ENCODE measurements around the gene DEAF1.
"Not testable (repeated sequence)": the region's sequence is repeated elsewhere in the genome, so short reads cannot be mapped to it uniquely, and the experiment has no call there.

Gene DEAF1

GRCh38 chr11:699753-700152 is 4.7 kb upstream of the DEAF1 start:
- no peak for DNase-seq

DNA sequence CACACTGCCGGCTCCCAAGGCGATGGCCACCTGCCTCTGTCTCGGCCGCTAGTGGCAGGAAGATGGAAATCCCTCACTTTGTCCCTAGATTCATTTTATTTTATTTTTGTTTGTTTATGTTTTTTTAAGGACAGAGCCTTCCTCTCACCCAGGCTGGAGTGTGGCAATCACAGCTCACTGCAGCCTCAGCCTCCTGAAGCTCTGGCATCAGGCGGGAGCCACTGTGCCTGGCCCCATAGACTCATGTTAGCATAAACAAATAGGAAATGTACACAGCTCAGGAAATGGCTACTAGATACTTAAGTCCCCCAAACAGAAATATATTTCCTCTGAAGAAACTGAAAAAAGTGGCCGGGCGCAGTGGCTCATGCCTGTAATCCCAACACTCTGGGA is 4.1 kb upstream of the DEAF1 start:
- DNase-seq = no peak

DNA sequence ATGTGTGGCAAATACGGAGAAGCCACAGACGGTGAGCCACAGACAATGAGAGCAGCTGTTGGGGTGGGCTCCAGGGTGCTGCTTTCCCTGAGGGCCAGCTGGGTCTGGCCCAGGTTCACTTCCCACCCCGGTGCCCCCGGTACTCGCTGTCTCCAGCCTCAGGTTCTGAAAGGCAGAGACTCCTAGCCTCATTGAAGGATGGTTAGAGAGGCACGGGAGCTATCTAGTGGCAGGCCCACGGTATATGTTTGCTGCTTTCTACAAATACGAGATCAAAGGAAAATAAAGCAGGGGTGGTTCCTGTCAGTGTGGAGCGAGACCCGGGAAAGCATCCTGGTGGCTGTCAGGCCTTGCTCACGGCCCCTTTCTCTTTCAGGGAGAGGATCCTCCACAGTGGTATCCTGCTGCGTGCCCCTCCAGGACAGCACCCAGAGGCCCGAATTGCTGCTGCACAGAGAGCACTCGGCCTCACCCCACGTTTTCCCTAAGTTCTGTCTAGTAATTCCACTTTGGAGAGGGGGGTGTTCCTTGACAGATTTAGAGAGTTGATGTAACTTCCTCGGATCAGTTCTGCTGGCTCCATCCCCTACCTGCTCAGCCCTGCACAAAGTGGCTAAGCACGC is 3.6 kb upstream of the DEAF1 start:
- no peak for DNase-seq

- no peak for DNase-seq
Observed at GRCh38 chr11:697811-698311, 2.8 kb upstream of the DEAF1 start.

DNA sequence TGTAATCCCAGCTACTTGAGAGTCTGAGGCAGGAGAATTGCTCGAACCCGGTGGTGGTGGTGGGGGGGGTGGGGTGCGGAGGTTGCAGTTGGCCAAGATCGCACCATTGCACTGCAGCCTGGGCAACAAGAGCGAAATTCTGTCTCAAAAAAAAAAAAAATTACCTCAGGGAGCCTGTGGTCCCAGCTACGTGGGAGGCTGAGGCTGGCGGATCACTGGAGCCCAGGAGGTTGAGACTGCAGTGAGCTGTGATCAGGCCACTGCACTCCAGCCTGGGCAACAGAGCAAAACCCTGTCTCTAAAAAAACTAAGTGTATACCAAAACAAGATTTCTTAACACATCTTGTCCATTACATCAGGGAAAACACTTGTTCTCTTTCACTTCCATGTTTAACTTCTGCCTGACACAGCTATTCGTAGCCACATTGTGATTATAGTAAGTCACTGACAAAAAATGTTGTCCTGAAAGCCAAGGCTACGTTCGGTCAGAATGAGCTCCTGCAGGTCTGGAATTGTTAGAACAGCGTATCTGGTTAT is 2.0 kb upstream of the DEAF1 start:
- DNase-seq = no peak

- peak; percentile 96 for DNase-seq
Observed at GRCh38 chr11:695538-696248, 671 bp upstream of the DEAF1 start, which contains the start of gene TMEM80. Gene TMEM80, plus strand, starts transcription at chr11:695816. Its CDS starts 12 bp downstream, at chr11:695828.

DNA sequence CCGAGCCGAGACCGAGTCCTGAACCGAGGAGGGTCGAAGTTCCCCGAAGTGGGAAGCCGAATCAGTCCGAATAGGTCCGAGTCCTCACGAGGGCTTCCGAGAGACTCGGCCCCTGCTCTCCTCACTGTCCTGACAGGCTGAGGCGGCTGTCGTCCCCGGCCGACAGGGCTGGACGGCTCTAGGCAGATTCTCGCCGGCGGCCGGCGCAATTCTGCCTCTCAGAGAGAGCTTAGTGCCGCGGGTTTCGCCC is 191 bp upstream of the DEAF1 start:
- DNase-seq = no peak

- no peak for DNase-seq
Observed at GRCh38 chr11:693887-694562, 997 bp downstream of the DEAF1 start.

DNA sequence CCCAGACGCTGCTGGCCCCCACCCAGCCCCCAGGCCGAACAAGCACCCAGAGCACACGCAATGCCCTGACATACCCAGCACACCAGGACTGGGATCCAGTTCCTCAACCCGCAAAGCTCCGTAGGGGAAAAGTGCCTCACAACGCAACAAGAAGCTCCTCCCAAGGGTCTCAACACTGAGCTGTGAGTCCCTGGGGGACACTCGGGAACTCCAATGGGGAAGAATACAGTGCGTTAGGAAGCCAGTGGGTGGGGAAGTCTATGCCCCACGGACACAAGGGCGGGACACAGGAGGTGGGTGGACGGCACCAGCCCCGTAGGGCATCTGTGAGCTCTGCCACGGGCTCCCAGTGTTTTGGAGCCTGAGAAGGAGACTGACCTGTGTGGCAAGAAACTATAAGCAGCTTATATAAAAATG is 1.6 kb downstream of the DEAF1 start:
- no peak for DNase-seq

- no peak for DNase-seq
Observed at GRCh38 chr11:692824-693414, 2.1 kb downstream of the DEAF1 start.

GRCh38 chr11:691710-692590 is 3.1 kb downstream of the DEAF1 start:
- no peak for DNase-seq

DNA sequence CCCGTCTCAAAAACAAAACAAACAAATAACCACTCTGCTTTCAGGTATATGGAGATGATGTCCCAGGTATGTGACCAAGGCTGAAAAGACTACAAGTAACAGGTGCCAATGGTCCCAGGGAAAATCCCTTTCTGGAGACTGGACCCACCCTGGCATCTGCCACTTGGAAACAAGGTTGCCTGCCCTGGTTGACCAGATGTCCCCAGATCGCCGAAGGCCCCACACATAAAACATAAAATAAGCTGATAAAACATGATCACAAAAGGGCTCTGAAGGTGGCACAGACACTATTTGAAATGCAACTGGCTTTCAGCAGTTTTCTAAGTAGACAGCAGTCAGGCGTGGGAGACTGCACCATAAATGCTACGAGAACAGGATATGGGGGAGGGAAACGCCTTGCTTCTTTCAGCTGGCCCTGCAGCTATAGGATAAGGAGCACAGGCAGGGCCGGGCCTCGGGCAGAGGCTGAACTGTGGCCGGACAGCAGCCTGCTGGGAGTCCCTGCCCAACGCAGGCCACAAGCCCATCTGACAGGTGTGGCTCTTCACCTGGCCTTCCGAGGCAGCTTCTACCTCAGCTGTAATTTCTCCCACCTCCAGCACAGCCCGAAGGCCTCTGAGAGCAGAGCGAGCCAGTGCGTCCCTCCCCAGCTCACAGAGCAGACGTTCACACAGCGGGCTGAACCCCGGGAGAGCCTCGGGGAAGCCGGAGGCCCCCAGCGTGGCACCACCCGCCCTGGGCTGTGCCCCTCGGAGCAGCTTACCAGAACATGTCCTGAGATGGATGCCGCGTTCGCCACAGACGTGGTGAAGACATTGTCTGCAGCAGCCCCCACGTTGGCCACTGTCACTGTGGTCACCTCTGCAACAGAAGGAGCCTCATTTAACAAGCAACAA is 4.0 kb downstream of the DEAF1 start:
- DNase-seq = no peak

GRCh38 chr11:690244-690643 is 4.8 kb downstream of the DEAF1 start:
- DNase-seq = not testable (repeated sequence)

DNA sequence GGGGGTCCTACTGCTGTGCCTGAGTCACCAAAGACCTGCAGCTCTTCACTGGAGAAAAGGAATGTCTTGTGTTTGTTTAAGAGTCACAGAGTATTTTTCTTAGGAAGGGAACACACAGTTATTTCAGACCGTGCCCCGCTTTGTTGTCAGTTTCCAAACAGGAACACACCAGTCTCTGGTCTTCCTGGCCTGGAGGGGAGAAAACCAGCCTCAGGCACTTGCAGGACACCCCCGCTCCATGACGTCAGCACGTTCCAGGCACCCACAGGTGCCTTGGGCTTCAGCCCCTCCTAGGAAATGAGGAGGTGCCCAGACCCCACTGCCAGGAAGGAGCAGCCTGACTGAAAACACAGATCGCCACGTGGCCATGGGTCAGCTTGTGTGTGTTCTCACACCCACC is 5.4 kb downstream of the DEAF1 start:
- no peak for DNase-seq

DNA sequence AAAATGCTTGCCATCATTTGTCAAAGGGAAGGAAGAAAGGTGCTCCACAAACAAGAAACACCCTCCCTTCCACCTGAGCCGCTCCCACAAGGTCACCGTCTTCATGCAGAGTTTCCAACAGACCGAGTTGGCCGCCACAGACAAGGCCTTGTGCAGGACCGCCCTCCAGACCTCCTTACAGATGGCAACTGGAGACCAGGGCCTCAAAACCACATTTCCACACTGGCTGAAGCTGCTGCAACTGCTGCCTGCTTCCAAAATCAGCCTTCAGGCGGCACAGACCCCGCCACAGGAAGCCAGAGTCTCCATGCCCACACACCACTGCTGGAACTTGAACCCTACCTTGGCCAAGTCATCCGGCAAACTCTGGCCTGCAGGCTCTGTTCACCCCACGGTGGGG is 6.3 kb downstream of the DEAF1 start:
- no peak for DNase-seq

- no peak for DNase-seq
Observed at GRCh38 chr11:687751-688150, 7.3 kb downstream of the DEAF1 start.

GRCh38 chr11:686451-687243 is 8.4 kb downstream of the DEAF1 start:
- DNase-seq = no peak

DNA sequence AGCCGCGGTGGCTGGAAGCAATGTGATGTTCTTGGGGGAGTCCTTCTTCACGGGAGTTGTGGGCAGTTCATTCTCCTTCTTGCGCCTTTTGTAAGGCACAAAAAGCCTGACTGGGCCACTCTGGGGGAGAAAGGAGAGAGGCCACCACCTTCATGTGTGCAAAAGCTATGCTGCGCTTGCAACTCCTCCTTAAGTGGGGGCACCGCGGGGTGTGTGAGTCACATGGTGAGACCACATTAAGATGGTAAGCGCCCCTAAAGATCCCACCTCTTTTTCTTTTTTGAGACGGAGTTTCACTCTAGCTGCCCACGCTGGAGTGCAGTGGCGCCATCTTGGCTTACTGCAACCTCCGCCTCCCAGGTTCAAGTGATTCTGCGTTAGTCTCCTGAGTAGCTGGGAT is 14.1 kb downstream of the DEAF1 start:
- DNase-seq = no peak

DNA sequence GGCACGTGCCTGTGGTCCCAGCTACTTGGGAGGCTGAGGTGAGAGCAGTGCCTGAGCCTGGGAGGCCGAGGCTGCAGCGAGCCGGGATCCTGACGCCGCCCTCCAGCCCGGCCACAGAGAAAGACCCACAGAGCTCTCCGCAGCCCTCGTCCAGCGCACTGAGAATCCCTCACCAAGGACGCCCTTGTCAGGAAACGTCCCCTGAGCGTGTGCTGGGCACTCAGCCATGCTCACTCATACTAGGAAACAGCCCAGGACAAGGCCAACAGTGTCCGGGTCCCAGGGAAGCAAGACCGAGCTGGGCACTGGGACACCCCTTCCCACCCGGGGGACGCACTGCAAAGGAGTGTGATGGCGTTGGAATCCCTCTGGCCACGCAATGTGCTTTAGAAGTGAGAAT is 14.5 kb downstream of the DEAF1 start:
- no peak for DNase-seq
